GM19043 (cell line): ENCODE measurements around the gene TMBIM4.
A peak's percentile ranks its signal among the peaks of the same experiment; 100 is the strongest.
"Not testable (repeated sequence)": the region's sequence is repeated elsewhere in the genome, so short reads cannot be mapped to it uniquely, and the experiment has no call there.

Experiments used
- ATAC-seq: cut with Tn5 transposase; IDR thresholded peaks from one replicate; pipeline ENCODE4 v1.9.1; 2021; ENCODE audit warnings: low read depth; ENCODE audit not compliant: unreplicated experiment

Gene TMBIM4, protein sequence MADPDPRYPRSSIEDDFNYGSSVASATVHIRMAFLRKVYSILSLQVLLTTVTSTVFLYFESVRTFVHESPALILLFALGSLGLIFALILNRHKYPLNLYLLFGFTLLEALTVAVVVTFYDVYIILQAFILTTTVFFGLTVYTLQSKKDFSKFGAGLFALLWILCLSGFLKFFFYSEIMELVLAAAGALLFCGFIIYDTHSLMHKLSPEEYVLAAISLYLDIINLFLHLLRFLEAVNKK

GRCh38 chr12:66169221-66170170, at the start of gene TMBIM4:
Gene TMBIM4 (minus strand): TSS chr12:66169996. CDS start chr12:66169951, 45 bp downstream.
- peak; percentile 83 for ATAC-seq

- ATAC-seq = no peak
Observed at GRCh38 chr12:66217342-66217917, 47.6 kb upstream of the TMBIM4 start.

DNA sequence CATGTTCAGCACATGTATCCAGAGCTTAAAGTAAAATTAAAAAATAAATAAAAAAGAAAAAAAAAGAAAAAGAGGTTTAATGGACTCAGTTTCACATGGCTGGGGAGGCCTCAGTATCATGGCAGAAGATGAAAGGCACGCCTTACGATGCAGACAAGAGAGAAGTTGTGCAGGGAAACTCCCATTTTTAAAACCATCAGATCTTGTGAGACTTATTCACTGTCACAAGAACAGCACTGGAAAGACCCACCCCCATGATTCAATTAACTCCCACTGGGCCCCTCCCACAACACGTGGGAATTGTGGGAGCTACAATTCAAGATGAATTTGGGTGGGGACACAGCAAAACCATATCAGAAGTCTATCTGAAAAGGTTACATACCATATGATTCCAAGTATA, 43.2 kb upstream of the TMBIM4 start:
- not testable (repeated sequence) for ATAC-seq

DNA sequence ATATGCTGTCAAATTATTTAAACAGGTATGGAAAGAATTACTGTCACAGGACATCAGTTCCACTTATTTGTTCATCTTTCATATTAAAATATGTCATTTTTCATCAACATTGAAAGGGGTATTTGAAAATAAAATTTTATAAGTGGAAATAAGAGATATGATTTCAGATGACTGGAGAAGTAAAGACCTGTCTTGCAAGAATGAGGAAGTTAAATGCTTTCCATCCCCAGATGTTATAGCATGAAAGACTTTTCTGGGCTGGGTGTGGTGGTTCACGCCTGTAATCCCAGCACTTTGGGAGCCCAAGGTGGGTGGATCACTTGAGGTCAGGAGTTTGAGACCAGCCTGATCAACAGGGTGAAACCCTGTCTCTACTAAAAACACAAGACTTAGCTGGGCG, 41.8 kb upstream of the TMBIM4 start:
- ATAC-seq = not testable (repeated sequence)

DNA sequence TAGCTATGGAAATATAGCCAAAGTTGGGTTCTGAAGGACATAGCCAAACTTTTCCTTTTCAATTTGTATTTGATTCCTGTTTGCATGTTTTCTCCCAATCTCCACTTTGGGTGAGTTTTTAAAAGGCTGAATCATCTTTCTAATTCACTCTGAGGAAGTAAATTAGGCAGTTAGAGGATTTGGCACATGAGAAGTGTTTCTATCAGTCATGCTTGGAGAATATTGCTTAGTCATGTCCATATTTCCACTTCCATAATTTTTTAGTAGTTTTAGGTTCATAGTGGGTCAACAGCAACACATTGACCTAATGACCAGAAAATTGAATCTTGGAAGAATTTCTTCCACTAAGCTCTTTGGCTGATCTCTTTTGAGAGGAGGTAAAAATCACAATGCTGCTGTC, 41.0 kb upstream of the TMBIM4 start:
- ATAC-seq = no peak

DNA sequence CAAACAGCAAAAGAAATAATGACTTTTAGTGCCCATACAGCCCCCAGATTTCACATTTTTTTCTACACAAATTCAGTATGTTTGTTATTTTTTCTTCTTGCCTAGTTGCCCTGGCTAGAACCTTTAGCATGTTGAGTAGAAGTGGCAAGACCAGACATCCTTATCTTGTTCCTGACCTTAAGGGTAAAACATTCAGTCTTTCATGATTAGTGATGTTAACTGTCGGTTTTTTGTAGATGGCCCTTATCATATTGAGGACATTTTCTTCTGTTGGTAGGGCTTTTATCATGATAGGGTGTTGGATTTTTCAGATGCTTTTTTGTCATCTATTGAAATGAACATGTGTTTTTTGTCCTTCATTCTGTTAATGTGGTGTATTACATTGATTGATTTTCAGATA, 36.3 kb upstream of the TMBIM4 start:
- no peak for ATAC-seq

GRCh38 chr12:66203820-66204219, 34.0 kb upstream of the TMBIM4 start:
- no peak for ATAC-seq

- ATAC-seq = no peak
Observed at GRCh38 chr12:66199831-66200509, 30.2 kb upstream of the TMBIM4 start.

DNA sequence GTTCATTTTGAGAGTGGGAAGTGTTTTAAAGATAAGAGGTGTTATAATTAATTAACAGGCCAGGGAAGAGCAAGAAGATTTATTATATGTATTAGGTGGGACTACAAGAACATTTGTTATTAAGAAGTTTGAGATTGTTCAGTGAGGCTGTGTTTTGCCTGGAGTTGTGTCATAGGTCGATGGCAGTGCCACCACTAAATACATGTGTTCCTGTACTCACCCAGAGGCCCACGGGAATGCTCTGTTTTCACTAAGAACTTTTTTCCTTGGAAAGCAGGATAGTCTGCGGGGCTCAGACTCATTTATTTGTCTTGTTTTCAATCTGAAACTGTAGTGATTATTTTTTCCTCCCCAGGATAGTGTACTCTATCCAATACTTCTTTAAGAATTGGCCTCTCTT, 29.3 kb upstream of the TMBIM4 start:
- ATAC-seq = no peak

DNA sequence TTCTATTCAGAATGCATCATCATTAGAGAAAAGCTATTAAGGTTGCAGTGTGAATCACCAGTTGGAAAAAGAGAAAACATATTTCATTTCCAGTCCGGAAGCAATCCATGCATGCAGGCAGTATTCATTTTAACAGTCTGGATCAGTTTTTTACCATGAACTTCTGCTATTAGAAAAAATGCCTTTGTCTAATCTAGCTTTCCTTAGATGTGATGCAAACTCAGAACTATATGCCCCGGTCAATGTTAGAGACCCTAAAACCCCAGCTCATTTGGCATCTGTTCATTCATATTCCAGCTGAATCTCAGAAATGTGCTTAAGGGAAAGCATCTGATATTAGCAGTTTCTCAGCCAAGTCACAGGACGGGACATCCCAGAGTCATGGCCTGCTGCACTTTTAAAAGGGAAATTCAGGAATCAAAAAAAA, 27.7 kb upstream of the TMBIM4 start:
- no peak for ATAC-seq

- peak; percentile 75 for ATAC-seq
Observed at GRCh38 chr12:66196806-66197205, 27.0 kb upstream of the TMBIM4 start.

DNA sequence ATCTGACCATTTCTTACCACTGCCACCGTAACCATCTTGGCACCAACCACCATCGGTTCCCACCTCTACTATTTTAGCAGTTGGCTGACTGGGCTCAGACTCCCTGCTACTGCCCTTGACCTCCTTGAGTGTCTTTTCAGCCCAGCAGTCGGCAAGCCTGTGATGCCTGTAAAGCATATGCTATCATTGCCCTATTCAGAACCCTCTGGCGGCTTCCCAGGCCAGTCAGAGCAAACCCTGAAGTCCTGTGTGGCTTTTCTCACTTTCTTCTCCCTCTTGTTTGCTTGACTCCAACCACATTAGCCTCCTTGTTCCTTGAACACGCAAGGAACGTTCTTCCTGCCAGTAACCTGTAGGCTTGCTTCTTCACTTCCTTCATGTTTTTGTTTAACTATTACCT, 25.4 kb upstream of the TMBIM4 start:
- ATAC-seq = peak; percentile 36

DNA sequence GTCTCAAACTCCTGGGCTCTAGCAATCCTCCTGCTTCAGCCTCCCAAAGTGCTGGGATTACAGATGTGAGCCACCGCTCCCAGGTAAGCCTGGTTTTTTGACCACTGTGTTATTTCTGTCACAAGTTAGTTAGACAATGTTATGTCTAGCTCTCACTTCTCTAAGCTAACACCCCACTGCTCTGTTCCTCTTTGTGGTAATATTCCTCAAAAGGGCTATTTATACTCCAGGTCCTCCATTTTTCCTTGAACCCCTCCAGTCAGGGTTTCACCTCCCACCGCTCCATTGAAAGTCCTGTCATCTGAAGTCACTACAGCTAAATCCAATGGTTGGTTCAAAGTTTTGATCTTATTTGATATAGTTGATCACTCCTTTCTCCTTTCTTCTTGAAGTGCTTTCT, 24.3 kb upstream of the TMBIM4 start:
- ATAC-seq = no peak

GRCh38 chr12:66191547-66192126, 21.8 kb upstream of the TMBIM4 start:
- no peak for ATAC-seq

DNA sequence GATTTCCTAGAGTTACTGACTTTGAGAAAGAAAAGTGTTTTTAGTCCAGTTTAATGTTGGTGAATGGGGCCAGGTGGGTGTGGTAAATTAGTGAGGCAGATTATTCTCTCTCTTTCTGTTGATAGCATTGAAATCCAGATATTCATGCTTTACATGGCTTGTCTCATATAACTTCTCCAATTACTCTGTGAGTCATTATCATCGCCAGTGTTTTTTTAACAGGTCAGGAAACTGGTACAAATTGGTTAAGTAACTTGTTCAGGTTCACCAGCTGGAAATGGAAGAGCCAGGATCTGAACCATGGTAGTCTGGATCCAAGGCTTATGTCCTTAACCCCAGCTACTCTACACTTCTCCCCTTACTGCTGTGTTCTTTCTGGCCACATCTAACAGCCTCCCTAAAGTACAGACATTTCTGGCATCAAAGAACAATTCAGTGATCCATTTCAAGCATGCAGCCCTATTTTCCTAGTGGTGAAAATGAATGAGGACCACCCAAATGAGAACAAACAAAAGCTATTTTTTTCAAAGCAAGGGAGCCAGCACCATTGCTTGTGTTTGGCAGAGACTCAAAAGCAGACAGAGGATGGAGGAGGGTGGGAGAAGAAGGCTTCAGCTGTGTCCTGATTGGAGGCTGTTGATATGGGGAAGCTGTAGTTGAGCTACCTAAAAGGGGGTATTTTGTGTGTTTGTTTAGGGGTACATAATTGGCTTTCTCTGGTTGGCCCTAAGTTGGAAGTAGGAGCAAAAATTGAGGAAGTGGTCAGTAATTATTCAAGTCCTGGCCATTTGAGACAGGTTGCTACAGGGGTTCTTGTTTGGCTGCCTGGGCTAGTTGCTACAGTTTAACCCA, 20.9 kb upstream of the TMBIM4 start:
- no peak for ATAC-seq

DNA sequence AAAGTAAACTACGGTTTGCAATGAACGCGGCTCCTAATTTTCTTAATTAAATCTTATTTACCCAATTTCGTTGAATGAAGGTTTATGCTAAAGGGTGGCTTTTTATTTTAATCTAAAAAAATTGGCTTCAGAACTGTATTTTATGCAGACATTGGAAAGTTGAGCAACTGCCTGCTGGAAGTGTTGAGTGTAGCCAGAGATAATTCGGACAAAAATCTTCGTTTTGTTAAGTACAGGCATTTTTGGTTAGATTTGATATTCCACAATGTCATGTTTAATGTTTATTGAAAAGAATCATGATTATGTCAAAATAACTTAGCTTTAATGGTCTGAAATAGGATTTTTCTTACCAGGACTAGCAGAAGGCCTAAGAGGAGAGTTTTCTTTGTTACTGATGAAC, 20.1 kb upstream of the TMBIM4 start:
- no peak for ATAC-seq

DNA sequence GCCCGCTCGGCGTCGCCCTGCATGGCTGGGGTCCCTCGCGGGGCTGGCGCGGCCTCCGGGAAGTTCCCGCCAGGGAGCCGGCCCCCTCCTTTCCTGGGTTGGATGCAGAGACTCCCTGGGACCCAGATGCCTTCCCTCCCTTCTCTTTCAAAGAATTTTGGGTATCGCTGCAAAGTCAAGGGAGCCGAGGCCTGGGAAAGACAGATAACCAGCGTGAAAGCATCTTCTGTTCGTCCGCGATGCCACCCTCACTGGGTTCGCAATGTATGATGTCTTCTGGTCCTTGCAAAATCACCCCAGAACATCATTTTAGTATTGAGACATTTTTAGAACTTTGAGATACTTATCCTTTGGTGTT, 19.7 kb upstream of the TMBIM4 start:
- peak; percentile 3 for ATAC-seq

DNA sequence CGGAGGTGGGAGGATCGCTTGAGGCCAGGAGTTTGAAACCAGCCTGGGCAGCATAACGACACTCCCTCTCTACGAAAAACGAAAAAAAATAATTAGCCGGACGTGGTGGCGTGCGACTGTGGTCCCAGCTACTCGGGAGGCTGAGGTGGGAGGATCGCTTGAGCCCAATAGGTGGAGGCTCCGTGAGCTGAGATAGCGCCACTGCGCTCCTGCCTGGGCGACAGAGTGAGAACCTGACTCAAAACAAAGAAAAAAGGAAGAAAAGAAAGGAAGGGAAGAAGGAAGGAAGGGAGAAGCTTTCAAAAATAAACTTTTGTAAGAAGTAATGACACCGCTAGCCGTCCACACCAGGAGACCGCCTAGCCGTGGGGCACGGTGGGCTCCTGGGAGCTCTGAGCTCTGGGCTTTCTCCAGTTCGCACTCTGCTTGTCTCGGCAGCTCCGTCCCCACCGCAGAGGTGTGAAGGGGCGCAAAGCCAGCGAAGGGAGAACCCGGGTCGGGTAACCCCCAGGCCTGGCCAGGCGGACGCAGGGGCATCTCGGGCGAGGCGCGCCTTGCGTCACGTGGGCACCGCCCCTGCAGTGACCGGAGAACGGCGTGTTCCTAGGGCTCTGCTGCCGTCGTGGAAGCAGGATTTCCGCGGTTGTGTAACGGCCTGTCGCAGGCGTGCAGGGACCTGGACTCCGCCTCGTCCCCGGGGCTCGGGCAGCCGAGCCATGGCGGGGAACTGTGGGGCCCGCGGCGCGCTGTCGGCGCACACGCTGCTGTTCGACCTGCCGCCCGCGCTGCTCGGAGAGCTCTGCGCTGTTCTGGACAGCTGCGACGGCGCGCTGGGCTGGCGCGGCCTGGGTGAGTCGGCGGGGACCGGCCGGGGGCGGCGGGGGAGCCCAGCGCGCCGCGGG, 19.0 kb upstream of the TMBIM4 start, which contains the start of gene IRAK3:
Gene IRAK3 (plus strand): TSS at position 631 of the 902 bp plus-strand sequence. CDS start 86 bp downstream, at position 717.
- ATAC-seq = peak; percentile 51

DNA sequence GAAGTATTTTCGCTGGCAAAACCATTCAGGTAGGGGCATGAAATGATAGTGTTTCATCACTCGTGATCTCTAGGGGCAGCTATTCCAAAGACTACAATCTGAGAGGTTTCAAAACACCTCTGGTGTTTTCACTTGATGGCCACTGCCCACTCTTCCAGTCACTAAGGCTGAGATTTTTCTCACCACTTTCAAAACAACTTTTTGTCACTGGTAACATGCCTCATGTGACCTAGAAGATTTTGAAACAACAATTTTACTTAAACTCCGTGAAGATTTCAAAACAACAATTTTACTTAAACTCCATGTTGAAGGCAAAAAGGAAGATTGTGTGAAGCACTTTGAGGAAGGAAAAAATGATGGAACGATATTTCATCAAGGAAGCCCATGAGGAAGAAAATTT, 18.0 kb upstream of the TMBIM4 start:
- ATAC-seq = no peak
